HG02840 (cell line): ENCODE measurements around the gene TIPARP.

Experiments used
- ATAC-seq: cut with Tn5 transposase; IDR thresholded peaks from one replicate; pipeline ENCODE4 v1.9.1; 2021; ENCODE audit warnings: mild to moderate bottlenecking, moderate library complexity, moderate number of reproducible peaks; ENCODE audit not compliant: unreplicated experiment, low FRiP score

TIPARP gene

GRCh38 chr3:156675830-156676767 lies 1.7 kb downstream of the TIPARP start:
- no peak for ATAC-seq

- ATAC-seq = no peak
Measured at GRCh38 chr3:156676768-156677479, 2.5 kb downstream of the TIPARP start.

- ATAC-seq = no peak
Measured at GRCh38 chr3:156677536-156677935, 3.1 kb downstream of the TIPARP start.

GRCh38 chr3:156678197-156678596 lies 3.8 kb downstream of the TIPARP start:
- ATAC-seq = no peak

- no peak for ATAC-seq
Measured at GRCh38 chr3:156680243-156680914, 6.0 kb downstream of the TIPARP start.

- ATAC-seq = peak; percentile 69
Measured at GRCh38 chr3:156681002-156681401, 6.6 kb downstream of the TIPARP start.

- no peak for ATAC-seq
Measured at GRCh38 chr3:156682501-156682900, 8.1 kb downstream of the TIPARP start.

- no peak for ATAC-seq
Measured at GRCh38 chr3:156682963-156683362, 8.6 kb downstream of the TIPARP start.

- no peak for ATAC-seq
Measured at GRCh38 chr3:156685198-156685597, 10.8 kb downstream of the TIPARP start.

GRCh38 chr3:156685752-156686151 lies 11.4 kb downstream of the TIPARP start:
- no peak for ATAC-seq

- no peak for ATAC-seq
Measured at GRCh38 chr3:156687023-156687422, 12.6 kb downstream of the TIPARP start.

- ATAC-seq = no peak
Measured at GRCh38 chr3:156688632-156689452, 14.5 kb downstream of the TIPARP start.

- no peak for ATAC-seq
Measured at GRCh38 chr3:156689608-156690007, 15.2 kb downstream of the TIPARP start.

GRCh38 chr3:156691920-156692319 lies 17.5 kb downstream of the TIPARP start:
- no peak for ATAC-seq

GRCh38 chr3:156693166-156693565 lies 18.8 kb downstream of the TIPARP start:
- ATAC-seq = no peak

- no peak for ATAC-seq
Measured at GRCh38 chr3:156694536-156694935, 20.1 kb downstream of the TIPARP start.

- no peak for ATAC-seq
Measured at GRCh38 chr3:156702367-156702766, 28.0 kb downstream of the TIPARP start.

GRCh38 chr3:156704370-156705036 lies 30.1 kb downstream of the TIPARP start:
- no peak for ATAC-seq

GRCh38 chr3:156705761-156706616 lies 31.6 kb downstream of the TIPARP start:
- no peak for ATAC-seq
